ENCODE measurements around the gene GSTT2B.
"Not testable (repeated sequence)": the region's sequence is repeated elsewhere in the genome, so short reads cannot be mapped to it uniquely, and the experiment has no call there.

The GSTT2B gene

DNA sequence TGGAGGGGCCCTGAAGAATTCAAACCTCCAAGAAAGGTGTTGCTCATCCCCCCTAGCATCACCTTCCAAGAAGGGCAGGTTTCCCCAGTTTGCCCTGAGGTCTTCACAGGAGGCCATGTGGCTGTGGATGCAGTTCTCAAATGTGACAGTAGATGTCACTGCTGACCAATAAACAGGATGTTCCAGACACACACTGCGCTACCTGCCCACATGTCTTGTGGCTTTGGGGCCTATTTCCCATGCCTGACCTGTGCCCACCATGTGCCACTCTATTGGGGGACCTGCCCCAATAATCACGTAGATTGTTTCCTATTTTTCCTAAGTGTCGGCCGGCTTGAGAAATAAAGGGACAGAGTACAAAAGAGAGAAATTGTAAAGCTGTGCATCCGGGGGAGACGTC is 23.4 kb upstream of the GSTT2B start:
- DNase-seq = peak; percentile 29

DNA sequence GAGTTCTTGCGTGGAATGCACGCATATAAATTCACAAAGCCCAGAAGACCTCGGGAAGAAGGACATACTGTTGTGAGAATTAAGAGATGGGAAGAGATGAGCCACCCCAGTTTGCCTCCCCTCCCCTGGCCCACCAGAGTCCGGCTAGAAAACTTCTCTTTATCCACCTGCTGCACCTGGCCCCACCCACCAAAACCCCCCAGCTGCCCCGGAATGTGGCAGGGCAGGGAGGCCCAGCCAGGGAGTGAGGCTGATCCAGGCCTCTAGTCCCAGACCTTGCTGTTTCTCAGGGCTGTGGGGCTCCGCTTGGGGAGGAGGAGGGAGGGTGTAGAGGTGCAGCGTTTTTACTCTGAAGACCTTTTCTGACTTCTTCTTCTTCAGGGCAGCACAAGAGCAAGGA is 19.6 kb upstream of the GSTT2B start:
- not testable (repeated sequence) for DNase-seq

DNA sequence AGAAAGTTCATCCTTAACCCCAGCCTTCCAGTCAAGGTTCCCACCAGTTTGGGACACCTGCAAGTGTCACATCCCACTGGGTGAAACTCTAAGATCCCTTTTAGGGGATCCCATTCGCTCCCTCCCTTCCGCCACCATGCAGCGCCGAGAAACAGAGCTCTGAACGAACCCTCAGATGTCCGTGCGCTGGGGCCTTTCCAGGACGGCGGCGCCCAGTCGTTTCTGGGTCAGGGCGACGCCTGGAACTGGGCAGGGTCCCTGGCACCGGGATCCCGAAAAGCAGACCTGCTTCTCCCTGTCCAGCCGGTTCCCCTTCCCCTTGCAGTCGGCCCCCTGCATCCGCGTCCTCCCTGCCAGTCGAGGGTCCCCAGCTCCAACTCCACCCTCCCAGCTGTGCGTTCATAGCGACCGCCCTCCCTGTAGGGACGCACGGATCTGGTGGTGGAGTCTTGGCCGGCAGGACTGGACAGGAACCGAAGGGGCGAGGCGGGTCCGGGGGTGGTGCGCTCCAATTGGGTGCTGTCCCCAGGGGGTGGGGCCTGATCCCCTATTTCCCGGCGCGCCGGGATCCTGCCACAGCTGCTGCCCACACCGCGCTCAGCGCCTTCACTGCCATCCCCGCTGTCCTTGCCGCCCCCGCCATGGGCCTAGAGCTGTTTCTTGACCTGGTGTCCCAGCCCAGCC is 18.7 kb upstream of the GSTT2B start, which contains the start of gene GSTT2:
Gene GSTT2, plus strand, starts transcription at position 578 of the 684 bp plus-strand sequence.
- DNase-seq = not testable (repeated sequence)

DNA sequence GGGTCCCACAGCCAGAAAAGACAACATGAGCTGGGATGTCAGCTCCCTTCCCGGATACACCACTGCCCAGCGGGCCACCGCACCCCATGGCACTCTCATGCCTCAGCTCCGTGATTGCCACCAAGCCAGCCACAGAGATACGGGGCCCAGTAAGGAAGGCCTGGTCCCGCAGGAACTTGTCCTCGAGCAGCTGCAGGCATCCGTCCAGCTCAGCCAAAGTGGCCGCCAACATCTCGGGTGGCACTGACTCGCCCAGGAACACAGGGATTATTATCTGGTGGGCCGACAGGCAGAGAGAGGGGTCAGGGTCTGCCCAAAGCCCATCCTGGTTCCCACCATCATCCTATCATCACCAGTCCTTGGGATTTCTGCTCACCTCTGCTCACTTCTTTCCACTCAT is 16.3 kb upstream of the GSTT2B start:
- DNase-seq = not testable (repeated sequence)

DNA sequence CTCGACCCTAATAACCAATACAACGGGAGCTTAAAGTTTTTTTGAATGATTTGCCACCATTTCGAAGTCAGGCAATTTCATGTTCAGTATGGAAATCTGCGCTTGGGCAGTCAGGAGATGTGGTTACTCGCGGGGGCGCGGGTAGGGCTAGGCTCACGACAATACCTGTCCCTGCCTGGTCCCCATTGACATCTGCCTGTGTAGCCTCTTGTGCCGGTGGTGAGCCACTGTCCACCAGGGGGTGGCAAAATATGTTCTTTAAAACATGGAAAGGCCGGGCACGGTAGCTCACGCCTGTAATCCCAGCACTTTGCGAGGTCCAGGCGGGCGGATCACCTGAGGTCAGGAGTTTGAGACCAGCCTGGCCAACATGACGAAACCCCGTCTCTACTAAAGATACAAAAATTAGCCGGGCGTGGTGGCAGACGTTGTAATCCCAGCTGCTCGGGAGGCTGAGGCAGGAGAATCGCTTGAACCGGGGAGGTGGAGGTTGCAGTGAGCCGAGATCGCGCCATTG is 13.9 kb upstream of the GSTT2B start:
- not testable (repeated sequence) for DNase-seq

DNA sequence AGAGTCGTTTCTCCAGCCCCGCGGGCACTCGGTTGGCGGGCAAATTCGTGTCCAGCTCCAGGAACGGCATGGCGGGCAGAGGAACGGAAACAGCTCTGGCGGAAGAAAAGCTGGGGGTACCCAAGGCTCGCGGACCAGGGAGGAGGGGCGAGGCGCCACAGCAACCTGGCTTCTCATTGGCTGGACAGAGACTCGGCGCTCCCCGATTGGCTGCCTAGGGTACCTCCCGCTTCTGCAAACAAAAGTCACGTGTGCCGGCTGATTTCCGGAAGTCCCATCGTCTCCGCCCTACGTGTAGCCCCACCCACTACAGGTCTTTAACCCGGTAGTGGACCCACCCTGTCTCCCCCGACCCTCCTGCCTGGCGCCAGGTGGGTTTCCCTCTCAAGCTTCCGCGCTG is 13.3 kb upstream of the GSTT2B start, which contains the start of gene DDT:
Gene DDT, minus strand, starts transcription at position 97 of the 400 bp plus-strand sequence. Its CDS starts 27 bp downstream, at position 70.
- not testable (repeated sequence) for DNase-seq

DNA sequence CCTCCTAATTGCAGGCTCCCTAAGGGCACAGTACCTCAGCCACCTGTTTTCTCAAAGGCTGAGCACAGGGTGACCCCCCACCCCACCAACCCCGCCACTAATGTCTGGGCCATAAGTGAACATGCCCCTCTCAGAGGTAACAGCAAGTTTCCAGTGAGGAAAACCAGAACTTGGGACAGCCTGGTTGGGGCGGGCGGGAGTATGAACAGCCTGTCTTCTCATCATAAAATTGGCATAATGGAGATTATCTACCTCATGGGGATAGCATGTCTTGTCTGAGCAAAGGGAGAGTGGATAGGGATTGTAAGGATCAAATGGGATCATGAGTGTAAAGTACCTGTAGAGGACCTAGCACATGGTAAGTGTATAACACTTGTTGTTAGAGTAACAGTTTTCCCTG is 10.9 kb upstream of the GSTT2B start:
- DNase-seq = not testable (repeated sequence)

DNA sequence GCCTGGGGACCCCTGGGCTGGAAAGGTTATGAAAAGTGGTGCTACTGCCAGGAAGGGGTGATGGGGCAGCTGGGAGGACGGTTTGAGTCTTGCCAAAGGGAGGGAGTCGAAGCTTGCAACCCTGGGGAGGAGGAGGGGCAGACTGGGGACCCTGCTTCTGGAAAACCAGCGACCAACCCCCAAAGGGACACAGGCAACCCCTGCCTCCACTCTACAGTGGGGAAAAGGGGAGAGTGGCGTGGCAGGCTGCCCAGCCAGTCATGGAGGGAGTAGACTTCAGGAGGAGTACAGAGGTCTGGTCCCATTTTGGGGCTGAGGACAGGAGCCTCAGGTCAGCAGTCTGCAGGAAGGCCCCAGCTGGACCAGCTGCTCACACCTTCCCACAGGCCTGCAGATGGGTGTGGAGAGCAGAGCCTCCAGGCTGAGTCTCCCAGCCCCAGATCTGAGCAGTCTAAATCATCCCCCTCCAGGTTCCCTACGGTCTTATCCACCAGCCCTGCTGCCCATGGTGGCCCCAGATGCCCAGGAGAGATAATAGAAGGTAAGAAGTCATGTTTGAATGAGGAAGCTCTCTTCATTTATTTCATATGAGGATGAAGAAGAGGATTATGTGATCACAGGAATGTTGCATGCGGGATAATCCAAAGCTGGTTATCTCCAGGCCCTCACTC is 10.0 kb upstream of the GSTT2B start:
- no peak for DNase-seq

DNA sequence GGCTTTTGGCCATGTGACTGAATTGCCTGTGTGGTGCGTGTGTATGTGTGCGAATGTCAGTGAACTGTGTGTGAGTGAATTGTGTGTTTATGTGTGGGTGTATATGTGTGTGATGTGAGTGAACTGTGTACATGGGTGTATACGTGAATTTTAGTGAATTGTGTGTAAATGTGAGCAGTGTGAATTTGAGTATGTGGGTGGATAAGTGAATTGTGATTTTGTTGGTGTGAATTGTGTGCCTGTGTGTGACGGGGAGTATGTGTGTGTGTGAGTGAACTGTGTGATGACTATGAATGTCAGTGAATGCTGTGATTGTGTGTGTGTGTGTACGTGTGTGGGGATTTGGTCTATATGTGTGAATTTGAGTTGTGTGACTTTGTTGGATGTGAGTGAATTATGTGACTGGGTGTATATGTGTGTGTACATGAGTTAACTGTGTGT is 9.2 kb upstream of the GSTT2B start:
- no peak for DNase-seq

DNA sequence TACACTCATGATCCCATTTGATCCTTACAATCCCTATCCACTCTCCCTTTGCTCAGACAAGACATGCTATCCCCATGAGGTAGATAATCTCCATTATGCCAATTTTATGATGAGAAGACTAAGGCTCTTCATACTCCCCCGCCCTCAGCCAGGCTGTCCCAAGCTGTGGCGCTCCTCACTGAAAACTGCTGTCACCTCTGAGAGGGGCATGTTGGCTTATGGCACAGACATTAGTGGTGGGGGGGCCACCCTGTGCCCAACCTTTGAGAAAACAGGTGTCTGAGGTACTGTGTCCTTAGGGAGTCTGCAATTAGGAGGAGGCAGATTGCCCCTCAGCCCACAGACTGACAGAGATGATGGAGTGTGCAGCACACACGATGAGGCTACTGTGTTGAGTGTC is 8.1 kb upstream of the GSTT2B start:
- no peak for DNase-seq

DNA sequence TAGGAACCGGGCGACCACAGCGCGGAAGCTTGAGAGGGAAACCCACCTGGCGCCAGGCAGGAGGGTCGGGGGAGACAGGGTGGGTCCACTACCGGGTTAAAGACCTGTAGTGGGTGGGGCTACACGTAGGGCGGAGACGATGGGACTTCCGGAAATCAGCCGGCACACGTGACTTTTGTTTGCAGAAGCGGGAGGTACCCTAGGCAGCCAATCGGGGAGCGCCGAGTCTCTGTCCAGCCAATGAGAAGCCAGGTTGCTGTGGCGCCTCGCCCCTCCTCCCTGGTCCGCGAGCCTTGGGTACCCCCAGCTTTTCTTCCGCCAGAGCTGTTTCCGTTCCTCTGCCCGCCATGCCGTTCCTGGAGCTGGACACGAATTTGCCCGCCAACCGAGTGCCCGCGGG is 5.6 kb upstream of the GSTT2B start, which contains the start of gene DDTL:
Gene DDTL, plus strand, starts transcription at position 321 of the 400 bp plus-strand sequence. Its CDS starts 27 bp downstream, at position 348.
- DNase-seq = not testable (repeated sequence)

DNA sequence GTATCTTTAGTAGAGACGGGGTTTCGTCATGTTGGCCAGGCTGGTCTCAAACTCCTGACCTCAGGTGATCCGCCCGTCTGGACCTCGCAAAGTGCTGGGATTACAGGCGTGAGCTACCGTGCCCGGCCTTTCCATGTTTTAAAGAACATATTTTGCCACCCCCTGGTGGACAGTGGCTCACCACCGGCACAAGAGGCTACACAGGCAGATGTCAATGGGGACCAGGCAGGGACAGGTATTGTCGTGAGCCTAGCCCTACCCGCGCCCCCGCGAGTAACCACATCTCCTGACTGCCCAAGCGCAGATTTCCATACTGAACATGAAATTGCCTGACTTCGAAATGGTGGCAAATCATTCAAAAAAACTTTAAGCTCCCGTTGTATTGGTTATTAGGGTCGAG is 5.1 kb upstream of the GSTT2B start:
- not testable (repeated sequence) for DNase-seq

DNA sequence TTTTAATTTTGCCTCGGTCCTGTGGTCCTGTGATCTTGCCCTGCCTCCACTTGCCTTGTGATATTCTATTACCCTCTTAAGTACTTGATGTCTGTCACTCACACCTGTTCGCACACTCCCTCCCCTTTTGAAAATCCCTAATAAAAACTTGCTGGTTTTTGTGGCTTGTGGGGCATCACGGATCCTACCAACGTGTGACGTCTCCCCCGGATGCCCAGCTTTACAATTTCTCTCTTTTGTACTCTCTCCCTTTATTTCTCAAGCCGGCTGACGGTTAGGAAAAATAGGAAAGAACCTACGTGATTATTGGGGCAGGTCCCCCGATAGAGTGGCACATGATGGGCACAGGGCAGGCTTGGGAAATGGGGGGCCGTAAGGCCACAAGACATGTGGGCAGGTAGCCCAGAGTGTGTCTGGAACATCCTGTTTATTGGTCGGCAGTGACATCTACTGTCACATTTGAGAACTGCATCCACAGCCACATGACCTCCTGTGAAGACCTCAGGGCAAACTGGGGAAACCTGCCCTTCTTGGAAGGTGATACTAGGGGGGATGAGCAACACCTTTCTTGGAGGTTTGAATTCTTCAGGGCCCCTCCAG is 4.6 kb downstream of the GSTT2B start:
- peak; percentile 32 for DNase-seq

DNA sequence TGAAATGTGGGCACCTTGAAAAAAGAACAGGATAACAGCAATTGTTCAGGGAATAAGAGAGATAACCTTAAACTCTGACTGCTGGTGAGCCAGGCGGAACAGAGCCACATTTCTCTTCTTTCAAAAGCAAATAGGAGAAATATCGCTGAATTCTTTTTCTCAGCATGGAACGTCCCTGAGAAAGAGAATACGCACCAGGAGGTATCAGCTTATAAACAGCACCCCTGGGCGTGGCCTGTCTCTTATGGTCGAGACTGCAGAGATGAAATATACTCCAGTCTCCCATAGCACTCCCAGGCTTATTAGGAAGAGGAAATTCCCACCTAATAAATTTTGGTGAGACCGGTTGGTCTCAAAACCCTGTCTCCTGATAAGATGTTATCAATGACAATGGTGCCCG is 5.1 kb downstream of the GSTT2B start:
- not testable (repeated sequence) for DNase-seq

DNA sequence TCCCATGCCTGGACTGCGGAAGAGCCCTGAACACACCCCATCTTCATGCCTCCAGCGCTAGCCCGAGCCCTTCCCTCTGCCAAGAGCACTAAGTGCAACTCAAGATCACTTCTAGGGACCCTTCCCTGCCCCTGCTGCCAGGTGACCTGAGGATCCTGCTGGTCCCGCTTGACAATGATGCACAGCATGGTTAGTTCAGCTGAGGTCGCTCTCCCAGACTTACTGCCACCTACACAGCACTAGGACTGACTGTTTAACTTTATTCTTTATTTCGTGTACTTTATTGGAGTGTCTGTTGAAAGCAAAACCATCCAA is 6.0 kb downstream of the GSTT2B start:
- not testable (repeated sequence) for DNase-seq

DNA sequence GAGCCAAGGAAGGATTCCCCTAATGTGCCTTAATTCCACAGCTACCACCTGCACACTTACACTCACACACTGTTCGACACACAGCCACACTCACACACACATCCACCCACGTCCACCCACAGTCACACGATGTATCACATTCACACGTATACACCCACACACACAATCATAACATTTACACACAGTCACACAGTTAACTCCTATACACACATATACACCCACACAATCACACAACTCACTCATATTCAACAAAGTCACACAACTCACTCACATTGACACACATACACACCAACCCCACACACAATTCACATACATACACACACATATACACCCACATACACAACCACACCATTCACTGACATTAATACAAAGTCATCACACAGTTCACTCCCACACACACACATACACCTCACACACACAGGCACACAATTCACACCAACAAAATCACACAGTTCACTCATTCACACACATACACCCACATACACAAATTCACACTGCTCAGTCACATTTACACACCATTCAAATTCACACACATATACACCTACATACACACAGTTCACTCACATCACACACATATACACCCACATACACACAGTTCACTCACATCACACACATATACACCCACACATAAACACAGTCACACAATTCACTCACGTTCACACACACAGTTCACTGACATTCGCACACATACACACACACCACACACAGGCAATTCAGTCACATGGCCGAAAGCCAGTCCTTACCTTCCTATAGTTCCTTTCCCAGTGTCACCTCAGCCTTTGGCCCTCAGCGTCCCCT is 6.6 kb downstream of the GSTT2B start:
- not testable (repeated sequence) for DNase-seq

DNA sequence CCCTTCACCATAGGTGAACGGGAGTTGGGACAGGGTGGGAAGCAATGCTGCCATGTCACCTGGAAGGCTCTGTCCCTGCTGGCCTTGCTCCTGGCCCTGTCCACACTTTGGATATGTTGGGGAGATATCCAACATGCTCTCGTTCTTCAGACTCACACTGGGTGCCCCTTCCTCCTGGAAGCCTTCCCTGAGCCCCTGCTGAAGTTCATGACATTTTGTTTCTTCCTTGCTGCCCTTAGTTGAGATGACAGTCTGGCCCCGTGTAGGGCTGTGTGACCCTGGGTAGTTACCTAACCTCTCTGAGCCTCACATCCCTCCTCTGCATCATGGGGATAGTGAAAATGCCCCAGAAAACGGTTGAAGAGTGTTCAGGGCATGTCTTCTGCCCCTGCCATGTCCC is 7.5 kb downstream of the GSTT2B start:
- not testable (repeated sequence) for DNase-seq

DNA sequence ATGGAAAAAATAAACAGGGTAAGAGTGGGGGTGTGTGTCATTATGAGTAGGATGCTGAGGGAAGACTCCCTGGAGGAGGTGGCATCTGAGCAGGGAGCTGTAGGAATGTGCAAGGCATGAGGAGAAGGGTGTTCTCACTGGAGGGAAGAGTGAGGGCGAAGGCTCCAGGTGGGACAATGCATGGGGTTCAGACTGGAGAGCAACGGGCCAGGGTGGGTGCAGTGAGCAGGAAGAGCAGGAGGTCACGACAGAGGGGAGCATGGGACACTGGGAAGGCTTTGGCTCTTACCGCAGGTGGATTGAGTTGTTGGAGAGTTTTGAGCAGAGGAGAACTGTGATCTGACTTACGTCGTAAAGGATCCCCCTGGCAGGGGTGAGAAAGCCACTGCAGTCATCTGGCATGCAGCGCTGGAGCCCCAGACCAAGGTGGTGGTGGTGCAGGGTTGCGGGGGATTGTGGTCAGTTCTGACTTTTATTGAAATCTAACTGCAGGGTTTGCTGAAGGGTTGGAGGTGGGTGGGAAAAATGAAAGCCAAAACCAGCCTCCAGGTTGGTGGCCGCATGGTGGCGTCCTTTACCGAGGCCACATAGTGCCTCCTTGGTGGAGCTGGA is 8.1 kb downstream of the GSTT2B start:
- DNase-seq = not testable (repeated sequence)

DNA sequence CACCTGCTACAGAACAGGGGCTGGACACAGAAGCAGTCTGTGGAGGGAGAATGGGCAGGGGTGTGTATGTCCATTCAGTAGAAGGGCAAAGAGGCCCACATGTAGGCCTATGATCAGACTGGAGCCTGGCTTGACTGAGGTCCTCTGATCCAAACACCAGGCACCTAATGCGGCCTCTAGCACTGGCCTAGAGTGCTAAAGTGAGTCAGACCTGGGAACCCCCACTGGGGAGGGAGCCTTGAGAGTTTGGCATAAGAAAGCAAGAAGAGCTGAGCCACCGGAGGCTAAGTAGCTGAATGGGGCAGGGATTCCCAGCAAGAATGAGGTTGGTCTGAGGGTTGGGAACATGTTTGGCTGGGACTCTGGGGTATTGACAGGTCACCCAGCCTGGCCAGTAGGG is 9.6 kb downstream of the GSTT2B start:
- not testable (repeated sequence) for DNase-seq

DNA sequence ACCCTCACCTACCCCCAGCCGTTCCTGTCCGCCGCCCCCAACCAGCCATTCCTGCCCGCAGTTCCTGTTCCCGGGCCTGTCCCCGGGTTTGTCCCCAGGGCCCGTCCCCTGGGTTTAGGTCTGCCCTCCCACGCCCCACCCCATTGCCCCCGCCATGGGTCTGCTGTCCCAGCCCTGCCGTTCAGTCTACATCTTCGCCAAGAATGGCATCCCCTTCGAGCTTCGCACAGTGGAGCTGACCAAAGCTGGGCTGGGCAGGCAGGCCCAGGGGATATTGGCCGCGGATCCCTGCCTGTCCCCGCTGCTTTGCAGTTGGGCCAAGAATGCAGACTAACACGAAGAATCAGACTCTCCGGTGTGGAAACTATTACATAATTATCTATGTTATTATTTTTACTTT is 11.2 kb downstream of the GSTT2B start:
- not testable (repeated sequence) for DNase-seq

DNA sequence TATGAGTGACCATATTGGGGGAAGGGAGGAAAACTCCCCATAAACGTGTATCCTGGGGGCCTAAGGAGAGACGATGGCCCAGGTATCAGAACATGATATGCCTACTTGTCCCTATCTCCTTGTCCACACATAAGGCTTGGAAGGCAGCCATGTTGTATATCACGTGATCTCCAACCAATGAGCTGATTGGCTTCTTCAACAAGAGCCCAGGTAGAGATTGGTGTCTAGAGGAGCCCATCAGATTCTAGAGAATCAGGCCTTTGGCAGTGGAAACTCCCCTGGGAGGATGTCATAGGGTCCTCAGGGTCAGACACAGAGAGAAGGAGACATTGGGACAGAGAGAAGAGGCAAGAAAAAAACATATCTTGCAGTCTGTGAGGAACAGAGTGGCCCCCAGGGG is 13.6 kb downstream of the GSTT2B start:
- DNase-seq = not testable (repeated sequence)

DNA sequence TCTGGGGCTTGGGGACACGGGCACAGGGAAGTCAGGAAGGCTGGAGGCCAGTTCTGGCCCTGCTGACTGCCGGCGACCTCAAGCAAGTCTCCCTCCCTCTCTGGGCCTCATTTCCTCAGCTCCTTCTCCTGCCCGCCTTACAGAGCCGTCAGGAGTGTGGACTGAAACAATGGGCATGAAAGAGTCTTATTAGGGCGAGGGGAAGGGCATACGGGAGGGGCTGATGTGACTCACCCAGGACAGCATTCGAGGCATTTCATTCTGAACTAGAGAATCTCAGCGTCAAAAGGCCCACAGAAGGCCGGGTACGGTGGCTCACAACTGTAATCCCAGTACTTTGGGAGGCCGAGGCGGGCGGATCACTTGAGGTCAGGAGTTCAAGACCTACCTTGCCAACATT is 20.8 kb downstream of the GSTT2B start:
- DNase-seq = not testable (repeated sequence)

Data from DMS153 (cell line).